Measurements from ENCODE around the gene PSME3IP1. TPM values are rescaled to one million over a fixed set of nuclear protein-coding genes. Genes with fewer than 3 reads are reported as not detected.

Gene PSME3IP1
- polyA plus RNA-seq, 2 donors, result 50.4 to 50.6 TPM

- H3K4me3 ChIP-seq (ENCODE audit: low read depth in 1 of 2, low read length in 2 of 2), result no peak overlapping the region
- WGBS, 2 donors, result 72 to 79% methylated on average over 1 of the region's 1 CpG
- H3K9me3 ChIP-seq (ENCODE audit: control insufficient read depth in 2 of 2, insufficient read depth in 1 of 2, low read depth in 1 of 2, low read length in 1 of 2), result no peaks in the 10 kb centered on the region
- no peak overlapping the region for H3K27ac ChIP-seq (ENCODE audit: low read depth in 2 of 2, low read length in 1 of 2)
- H3K36me3 ChIP-seq (ENCODE audit: control insufficient read depth in 2 of 2, insufficient read depth in 2 of 2, low read length in 1 of 2), result no peaks in the 10 kb centered on the region
- H3K27me3 ChIP-seq (ENCODE audit: control insufficient read depth in 1 of 2, insufficient read depth in 2 of 2, low read length in 2 of 2), result no peaks in the 10 kb centered on the region
- H3K4me1 ChIP-seq (ENCODE audit: control insufficient read depth in 2 of 2, insufficient read depth in 2 of 2, low read length in 1 of 2), result no peaks in the 10 kb centered on the region
Measured at GRCh38 chr16:57108432-57108831, 77.4 kb downstream of the PSME3IP1 start.

- Histone ChIP-seq H3K27me3 (ENCODE audit: control insufficient read depth in 1 of 2, insufficient read depth in 2 of 2, low read length in 2 of 2) (no peaks in the 10 kb centered on the region), H3K27ac (ENCODE audit: low read depth in 2 of 2, low read length in 1 of 2) (no peak overlapping the region), H3K36me3 (ENCODE audit: control insufficient read depth in 2 of 2, insufficient read depth in 2 of 2, low read length in 1 of 2) (no peaks in the 10 kb centered on the region), H3K4me1 (ENCODE audit: control insufficient read depth in 2 of 2, insufficient read depth in 2 of 2, low read length in 1 of 2) (no peaks in the 10 kb centered on the region), H3K4me3 (ENCODE audit: low read depth in 1 of 2, low read length in 2 of 2) (no peak overlapping the region), H3K9me3 (ENCODE audit: control insufficient read depth in 2 of 2, insufficient read depth in 1 of 2, low read depth in 1 of 2, low read length in 1 of 2) (no peaks in the 10 kb centered on the region)
- 75 to 82% methylated on average over 9 of the region's 9 CpGs for WGBS, 2 donors
Measured at GRCh38 chr16:57107321-57107922, 78.4 kb downstream of the PSME3IP1 start.

GRCh38 chr16:57106767-57107166 is 79.1 kb downstream of the PSME3IP1 start:
- no peak overlapping the region for H3K27ac ChIP-seq (ENCODE audit: low read depth in 2 of 2, low read length in 1 of 2)
- H3K9me3 ChIP-seq (ENCODE audit: control insufficient read depth in 2 of 2, insufficient read depth in 1 of 2, low read depth in 1 of 2, low read length in 1 of 2), result no peaks in the 10 kb centered on the region
- H3K4me1 ChIP-seq (ENCODE audit: control insufficient read depth in 2 of 2, insufficient read depth in 2 of 2, low read length in 1 of 2), result no peaks in the 10 kb centered on the region
- H3K4me3 ChIP-seq (ENCODE audit: low read depth in 1 of 2, low read length in 2 of 2), result no peak overlapping the region
- no peaks in the 10 kb centered on the region for H3K27me3 ChIP-seq (ENCODE audit: control insufficient read depth in 1 of 2, insufficient read depth in 2 of 2, low read length in 2 of 2)
- H3K36me3 ChIP-seq (ENCODE audit: control insufficient read depth in 2 of 2, insufficient read depth in 2 of 2, low read length in 1 of 2), result no peaks in the 10 kb centered on the region
- WGBS, 2 donors, result 86 to 96% methylated on average over 2 of the region's 2 CpGs

GRCh38 chr16:57105184-57105583 is 80.7 kb downstream of the PSME3IP1 start:
- WGBS, 2 donors, result 90 to 91% methylated on average over 7 of the region's 7 CpGs
- no peaks in the 10 kb centered on the region for H3K27me3 ChIP-seq (ENCODE audit: control insufficient read depth in 1 of 2, insufficient read depth in 2 of 2, low read length in 2 of 2)
- H3K9me3 ChIP-seq (ENCODE audit: control insufficient read depth in 2 of 2, insufficient read depth in 1 of 2, low read depth in 1 of 2, low read length in 1 of 2), result no peaks in the 10 kb centered on the region
- no peak overlapping the region for H3K4me3 ChIP-seq (ENCODE audit: low read depth in 1 of 2, low read length in 2 of 2)
- H3K27ac ChIP-seq (ENCODE audit: low read depth in 2 of 2, low read length in 1 of 2), result no peak overlapping the region
- H3K36me3 ChIP-seq (ENCODE audit: control insufficient read depth in 2 of 2, insufficient read depth in 2 of 2, low read length in 1 of 2), result no peaks in the 10 kb centered on the region
- H3K4me1 ChIP-seq (ENCODE audit: control insufficient read depth in 2 of 2, insufficient read depth in 2 of 2, low read length in 1 of 2), result no peaks in the 10 kb centered on the region

- no peaks in the 10 kb centered on the region for H3K9me3 ChIP-seq (ENCODE audit: control insufficient read depth in 2 of 2, insufficient read depth in 1 of 2, low read depth in 1 of 2, low read length in 1 of 2)
- 59 to 67% methylated on average over 3 of the region's 3 CpGs for whole genome bisulfite sequencing, 2 donors
- H3K4me1 ChIP-seq (ENCODE audit: control insufficient read depth in 2 of 2, insufficient read depth in 2 of 2, low read length in 1 of 2), result no peaks in the 10 kb centered on the region
- no peak overlapping the region for H3K4me3 ChIP-seq (ENCODE audit: low read depth in 1 of 2, low read length in 2 of 2)
- no peak overlapping the region for H3K27ac ChIP-seq (ENCODE audit: low read depth in 2 of 2, low read length in 1 of 2)
- H3K36me3 ChIP-seq (ENCODE audit: control insufficient read depth in 2 of 2, insufficient read depth in 2 of 2, low read length in 1 of 2), result no peaks in the 10 kb centered on the region
- H3K27me3 ChIP-seq (ENCODE audit: control insufficient read depth in 1 of 2, insufficient read depth in 2 of 2, low read length in 2 of 2), result no peaks in the 10 kb centered on the region
Measured at GRCh38 chr16:57104706-57105105, 81.1 kb downstream of the PSME3IP1 start.

- H3K4me1 ChIP-seq (ENCODE audit: control insufficient read depth in 2 of 2, insufficient read depth in 2 of 2, low read length in 1 of 2), result no peaks in the 10 kb centered on the region
- H3K4me3 ChIP-seq (ENCODE audit: low read depth in 1 of 2, low read length in 2 of 2), result no peak overlapping the region
- H3K9me3 ChIP-seq (ENCODE audit: control insufficient read depth in 2 of 2, insufficient read depth in 1 of 2, low read depth in 1 of 2, low read length in 1 of 2), result no peaks in the 10 kb centered on the region
- no peaks in the 10 kb centered on the region for H3K36me3 ChIP-seq (ENCODE audit: control insufficient read depth in 2 of 2, insufficient read depth in 2 of 2, low read length in 1 of 2)
- no peaks in the 10 kb centered on the region for H3K27me3 ChIP-seq (ENCODE audit: control insufficient read depth in 1 of 2, insufficient read depth in 2 of 2, low read length in 2 of 2)
- WGBS, 2 donors, result 82 to 86% methylated on average over 16 of the region's 16 CpGs
- H3K27ac ChIP-seq (ENCODE audit: low read depth in 2 of 2, low read length in 1 of 2), result no peak overlapping the region
Measured at GRCh38 chr16:57102888-57103851, 82.7 kb downstream of the PSME3IP1 start.

Other genes starting within 250 kb of the PSME3IP1 start
- gene CETP, start 224.1 kb downstream of the PSME3IP1 start, polyA plus RNA-seq, result under 1 TPM in 1 of 2 donors, not detected in 1; 0.06 TPM
- gene NLRC5, start 196.5 kb downstream of the PSME3IP1 start, polyA plus RNA-seq, result 10 to 100 TPM; 11.3 to 21.7 TPM
- gene CPNE2, start 93.5 kb downstream of the PSME3IP1 start, polyA plus RNA-seq, result 10 to 100 TPM; 18.3 to 24.5 TPM
- 1 to 10 TPM; 7.5 to 9.8 TPM for gene RSPRY1, start 290 bp upstream of the PSME3IP1 start, polyA plus RNA-seq
- 10 to 100 TPM; 20.8 to 30.1 TPM for gene ARL2BP, start 59.2 kb upstream of the PSME3IP1 start, polyA plus RNA-seq
- 10 to 100 TPM; 18.1 to 28.0 TPM for gene PLLP, start 98.6 kb upstream of the PSME3IP1 start, polyA plus RNA-seq
- gene CCL22, start 172.7 kb upstream of the PSME3IP1 start, polyA plus RNA-seq, result under 1 TPM; 0.31 to 0.78 TPM
- gene CX3CL1, start 186.5 kb upstream of the PSME3IP1 start, polyA plus RNA-seq, result 1 to 10 TPM; 5.0 to 5.9 TPM
- 1 to 10 TPM; 1.1 to 7.6 TPM for gene CCL17, start 218.7 kb upstream of the PSME3IP1 start, polyA plus RNA-seq